ENCODE measurements around the gene SLC35B1.

DNA sequence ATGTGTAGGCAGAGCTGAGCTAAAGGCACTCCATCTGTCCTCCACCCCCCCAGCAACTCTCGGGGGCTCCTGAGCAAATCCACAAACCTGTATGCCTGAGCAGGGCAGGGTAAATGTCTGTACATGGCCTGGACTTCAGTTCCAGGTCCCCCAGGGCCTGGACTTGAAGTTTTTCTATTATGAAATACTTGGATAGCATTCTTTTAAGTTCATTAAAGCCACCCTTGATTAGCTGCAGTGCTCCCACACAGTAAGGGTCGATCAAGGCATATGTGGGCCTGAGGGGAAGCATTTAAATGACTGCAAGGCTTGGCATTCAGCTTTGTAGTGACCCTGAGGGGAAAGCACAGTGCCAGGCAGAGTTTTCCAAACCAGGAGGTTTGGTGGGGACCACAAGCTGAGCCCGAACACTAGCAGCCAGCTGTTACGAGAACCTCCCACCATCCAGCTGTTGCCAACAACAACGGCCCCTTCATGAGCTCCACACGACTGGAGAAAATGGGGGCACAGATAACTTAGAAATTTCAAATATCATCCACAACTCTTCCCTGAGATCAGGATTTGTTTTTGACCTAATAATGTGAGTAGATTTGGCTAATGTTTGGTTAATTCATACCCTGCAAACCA lies 49.5 kb upstream of the SLC35B1 start:
- TF ChIP-seq GATA2 (IDR thresholded peaks at IDR 0.05; ENCODE audit: low read depth, low read length) (no peak), GATA3 (IDR thresholded peaks at IDR 0.05; ENCODE audit: low read depth, low read length) (no peak)

All from SH-SY5Y (cell line).